Hepatic stellate cell (primary cell): ENCODE results near the gene ATP13A3.

Source experiments
- DNase-seq: peaks from one replicate; pipeline ENCODE4 v3.0.0; 2011; ENCODE audit warnings: low spot score

ATP13A3 gene

DNA sequence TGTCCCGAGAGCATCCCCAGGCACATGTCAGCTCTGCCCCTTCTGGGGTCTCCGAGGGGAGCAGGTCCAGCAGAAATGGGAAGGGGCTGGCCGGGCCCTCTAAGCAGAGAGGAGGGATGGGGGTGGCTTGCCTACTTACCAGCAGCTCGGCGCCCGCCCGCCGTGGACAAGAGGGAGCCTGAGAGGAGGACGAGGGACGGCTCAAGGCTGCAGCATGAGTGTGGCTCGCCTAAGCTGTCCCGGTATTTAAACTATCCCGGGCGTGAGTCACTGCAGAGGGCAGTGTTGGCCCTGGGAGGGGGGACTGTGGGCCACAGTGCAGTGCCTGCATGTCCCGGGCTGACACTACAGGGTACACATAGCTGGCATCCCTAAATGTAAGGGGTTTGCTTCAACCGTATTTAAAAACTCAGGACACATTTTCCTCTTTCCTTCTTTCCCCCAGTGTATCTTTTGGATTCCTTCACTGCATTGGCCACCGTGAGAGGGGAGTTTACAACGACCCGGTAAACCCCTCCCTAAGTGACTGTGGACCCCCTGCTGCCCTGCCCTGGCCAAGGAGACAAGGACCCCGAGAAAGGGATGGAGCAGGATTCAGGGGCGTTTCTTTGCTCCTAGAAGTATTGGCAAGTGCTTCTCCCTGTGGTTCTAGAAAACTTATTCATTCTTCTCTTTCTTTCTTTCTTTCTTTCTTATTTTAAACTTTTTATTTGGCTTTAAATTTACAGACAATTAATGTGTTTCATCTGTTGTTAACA lies 117.1 kb downstream of the ATP13A3 start, which contains the start of gene LRRC15:
Gene LRRC15 (minus strand): TSS at position 222 of the 758 bp plus-strand sequence. CDS start 8,700 bp downstream, outside the sequence.
- DNase-seq = peak; percentile 85

DNA sequence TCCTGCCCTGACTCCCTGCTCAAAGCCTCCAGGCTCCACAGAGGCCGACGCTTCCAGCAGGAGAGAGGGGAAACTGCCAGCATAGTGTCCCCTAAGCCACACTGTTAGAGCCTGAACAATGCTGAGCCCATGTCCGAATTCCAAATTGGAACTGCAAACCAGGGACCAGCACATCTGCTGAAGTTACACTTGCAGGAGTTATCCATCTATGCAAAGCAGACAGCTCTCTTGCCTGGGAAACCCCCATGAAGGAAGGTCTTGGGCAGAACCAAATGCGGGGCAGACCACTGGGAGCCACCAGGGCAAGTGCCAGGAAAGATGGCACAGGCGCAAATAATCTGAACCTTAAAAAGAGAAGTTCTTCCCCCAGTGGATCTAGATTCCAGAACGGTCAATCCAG lies 117.9 kb downstream of the ATP13A3 start:
- no peak for DNase-seq

DNA sequence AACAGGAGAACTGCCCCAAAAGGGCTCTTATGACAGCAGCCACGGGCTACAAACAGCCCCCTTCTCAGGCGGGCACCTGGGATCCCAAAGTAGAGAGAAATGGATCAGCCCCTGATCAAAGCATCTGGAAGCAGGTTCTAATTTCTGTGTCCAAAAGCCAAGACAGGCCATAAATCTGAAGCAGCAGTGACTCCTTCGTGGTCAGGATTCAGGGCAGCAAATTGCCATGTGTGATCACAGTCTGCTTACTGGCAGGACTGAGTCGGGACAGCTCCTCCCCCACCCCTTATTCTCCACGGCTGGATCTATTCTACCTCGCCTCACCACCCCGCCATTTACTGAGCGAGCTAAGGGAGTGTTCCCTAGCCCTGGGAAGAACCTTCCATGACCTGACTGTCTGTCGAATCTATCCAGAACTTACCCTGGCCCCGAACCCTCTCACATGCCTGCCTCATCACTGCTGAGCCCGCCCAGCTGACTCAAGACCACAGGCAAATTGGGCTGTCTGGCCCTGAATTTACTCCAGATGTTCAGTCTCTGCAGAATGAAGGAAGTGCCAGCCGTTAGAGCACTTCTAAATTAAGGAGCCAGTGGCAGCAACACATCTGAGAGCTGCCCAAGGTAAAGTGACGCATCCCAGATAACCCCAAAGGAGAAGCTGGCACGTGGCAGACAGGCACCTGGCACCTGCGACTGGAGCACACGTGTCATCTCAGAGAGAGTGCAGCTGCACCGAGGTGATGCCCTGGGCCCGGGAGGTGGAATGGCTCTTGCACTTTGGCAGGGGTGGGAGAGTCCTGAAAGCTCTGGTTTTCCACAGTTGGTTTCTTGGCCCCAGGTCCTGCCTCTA lies 118.6 kb downstream of the ATP13A3 start:
- no peak for DNase-seq

DNA sequence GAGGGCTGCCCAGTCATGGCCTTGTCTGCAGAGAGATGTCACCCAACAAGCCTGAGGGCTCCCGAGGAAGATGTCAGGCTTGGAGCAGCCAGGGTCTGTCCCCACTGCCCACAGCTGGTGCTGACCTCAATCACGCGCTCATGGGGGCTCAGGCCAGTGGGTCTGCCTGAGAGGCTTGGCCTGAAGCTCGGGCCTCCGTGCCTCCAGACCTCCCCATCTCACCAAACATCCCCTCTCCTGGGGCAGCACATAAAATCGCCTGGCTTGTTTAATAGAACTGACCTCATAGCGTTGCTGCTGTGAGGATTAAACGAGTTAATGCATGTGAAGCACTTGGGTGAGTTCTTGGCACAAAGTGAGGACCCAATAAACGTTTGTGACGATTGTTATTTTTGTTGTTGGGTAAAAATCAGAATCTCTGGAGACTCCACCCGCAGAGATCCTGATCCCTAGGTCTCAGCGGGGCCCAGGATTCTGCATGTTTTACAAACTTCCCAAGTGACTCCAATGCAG lies 120.8 kb downstream of the ATP13A3 start:
- DNase-seq = no peak

DNA sequence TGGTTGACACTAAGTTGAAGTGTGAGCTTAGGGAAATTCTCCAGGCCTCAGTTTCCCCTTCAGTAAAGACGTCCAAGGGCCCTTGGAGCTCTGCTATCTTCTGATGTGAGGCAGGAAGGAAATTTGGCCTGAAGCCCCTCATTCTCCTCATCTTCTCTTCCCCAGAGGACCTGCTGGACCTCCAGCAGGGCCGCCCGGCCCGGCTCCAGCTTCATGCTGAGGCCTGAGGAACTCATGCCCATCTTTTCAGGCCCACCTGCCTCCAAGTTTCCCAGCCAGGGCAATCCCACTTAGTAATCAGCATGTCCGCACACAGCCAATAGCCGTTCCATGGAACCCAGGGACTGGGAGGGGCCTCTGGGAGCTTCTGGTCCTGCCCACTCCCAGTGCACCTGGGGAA lies 121.3 kb downstream of the ATP13A3 start:
- no peak for DNase-seq

DNA sequence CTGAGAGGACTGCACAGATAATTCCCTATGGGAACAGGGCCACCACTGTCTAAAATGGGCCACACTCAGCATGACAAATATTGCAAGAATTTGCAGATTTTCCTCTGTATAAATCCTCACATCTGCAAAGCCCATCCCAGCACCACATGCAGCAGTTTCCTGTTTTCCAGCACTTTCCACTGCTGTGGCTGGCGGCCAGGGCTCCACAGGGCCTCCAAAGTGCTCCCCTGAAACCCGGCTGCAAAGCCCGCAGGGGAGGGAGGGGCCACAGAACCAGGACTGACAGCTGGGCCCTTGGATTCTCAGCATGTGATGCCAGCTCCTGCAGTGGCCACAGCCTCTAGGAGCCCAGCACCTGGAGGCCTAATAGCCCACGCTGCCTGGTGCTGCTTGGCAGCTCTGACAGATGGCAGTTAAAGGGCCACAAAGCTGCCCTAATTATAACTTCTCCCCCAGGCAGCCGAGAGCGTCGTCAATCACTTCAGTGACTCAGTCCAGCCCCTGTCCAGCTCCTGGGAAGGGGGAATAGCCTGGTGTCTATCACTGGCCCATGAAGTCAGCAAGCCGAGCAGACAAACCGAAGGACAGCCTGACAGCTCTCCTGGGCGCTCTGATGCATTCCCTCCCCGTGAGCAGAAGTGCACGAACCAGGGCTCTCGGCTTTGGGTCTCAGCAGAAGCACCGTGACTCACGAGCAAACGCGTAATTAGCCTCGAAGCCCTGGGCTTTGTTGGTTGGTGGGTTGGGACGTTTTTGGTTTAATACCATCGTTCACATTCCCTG lies 122.0 kb downstream of the ATP13A3 start:
- DNase-seq = peak; percentile 44

DNA sequence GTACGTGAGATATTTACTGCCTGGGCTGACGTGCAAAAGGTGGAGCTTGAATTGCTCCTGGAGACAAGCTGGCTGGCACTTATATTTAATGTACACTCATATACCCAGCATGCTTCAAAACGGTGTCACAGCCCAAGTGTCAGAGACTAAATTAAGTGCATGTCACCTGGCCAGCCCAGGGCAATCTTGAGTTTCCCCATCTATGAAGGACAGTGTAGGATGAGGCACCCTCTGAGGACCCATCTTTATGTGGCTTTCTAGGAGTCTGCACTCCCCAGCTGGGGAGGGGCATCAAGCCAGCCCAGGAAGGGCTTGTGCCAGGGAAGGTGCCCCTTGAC lies 122.5 kb downstream of the ATP13A3 start:
- DNase-seq = no peak

DNA sequence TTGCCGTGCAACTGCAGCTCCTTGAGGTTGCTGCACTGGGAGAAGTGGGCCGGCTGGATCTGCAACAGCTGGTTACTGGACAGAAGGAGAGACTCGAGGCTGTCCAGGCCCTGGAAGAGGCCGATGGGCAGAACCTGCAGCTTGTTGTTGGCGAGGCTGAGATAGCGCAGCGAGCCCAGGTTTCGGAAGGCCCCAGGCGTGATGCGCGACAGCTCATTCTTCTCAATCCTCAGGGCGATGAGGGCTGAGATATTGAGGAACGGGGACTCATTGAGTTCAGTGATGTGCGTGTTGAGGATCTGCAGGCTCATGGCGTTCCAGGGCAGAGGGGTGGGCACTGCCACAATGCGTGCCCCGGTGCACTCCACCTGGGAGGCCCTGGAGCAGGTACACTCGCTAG lies 126.2 kb downstream of the ATP13A3 start:
- DNase-seq = no peak

DNA sequence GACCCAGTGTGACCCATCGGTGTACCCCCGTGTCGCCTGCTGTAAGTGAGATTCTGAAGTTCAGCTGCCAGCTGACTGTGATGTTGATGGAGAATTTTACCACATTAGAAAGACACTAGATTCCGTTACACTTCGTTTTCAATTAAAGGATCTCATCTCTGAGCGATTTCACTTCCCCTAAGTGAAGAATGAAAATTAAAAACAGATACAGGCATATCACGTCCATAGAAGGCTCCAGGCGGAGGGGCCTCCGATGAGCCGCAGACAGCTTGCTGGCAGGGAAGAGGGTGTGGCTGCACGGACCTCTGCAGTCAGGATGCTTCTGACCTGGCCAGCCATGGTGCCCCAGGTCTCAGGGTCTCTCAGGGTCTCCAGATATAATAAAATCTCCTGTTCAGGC lies 129.1 kb downstream of the ATP13A3 start:
- no peak for DNase-seq

DNA sequence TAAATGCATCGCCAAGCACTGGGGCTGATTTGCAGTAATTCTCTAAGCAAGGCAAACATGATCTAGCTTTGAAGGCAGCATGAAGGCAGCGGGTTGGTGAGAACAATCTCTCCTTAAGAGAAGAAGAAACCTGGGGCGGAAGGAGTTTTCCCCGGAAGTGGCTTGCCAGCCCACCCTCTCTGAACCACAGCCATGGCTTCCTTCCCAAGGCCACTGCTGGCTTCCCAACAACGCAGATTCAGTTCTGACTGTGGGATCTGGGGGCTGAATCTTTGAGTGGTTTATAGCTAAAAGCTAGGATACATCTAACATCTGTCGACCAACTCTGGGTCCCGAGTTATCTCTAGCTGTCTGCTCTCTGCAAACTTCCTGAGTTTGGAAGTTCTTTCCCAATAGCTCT lies 131.4 kb downstream of the ATP13A3 start:
- no peak for DNase-seq

DNA sequence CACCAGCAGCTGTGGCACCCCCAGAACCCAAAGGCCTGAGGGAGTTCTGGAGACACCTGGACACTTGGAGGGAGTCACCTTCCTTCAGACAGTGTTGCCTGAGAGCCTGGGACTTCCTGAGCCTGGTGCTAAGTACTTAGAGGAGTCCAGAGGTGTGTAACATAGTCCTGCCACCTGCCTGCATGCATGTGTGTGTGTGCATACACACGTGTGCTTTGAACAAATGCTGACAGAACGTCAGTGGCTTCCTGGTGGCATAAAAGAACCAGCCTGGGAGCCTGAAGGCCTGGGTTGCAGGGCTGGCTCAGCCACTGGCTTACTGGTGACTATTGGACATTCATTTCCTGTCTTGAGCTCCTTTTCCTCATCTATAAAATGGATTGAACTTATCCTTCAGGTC lies 132.5 kb downstream of the ATP13A3 start:
- no peak for DNase-seq
